ENCODE measurements around the gene CHST15. TPM values are rescaled to one million over a fixed set of nuclear protein-coding genes. Genes with fewer than 3 reads are reported as not detected.
A peak's percentile ranks its signal among the peaks of the same experiment; 100 is the strongest.

The CHST15 gene
- total RNA-seq, 1 experiment from 2014 or later, result 2.4 TPM

DNA sequence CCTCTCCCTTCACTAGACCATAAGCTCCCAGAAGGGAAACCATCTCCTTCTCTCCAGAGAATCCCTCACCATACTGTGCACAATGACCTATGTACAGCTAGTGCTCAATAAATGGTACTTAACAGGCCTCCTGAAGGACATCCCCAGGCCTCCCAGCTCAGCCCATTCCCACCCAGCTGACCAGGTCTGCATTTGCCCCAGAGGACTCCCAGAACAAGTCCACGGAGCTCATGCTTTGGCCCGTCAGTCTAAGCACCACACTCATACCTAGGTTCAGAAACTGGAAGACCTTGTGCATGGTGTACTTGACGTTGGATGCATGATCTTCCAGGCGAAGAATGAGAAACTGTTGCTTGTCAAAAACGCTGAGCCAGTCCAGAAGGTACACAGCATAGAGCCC lies 81.3 kb downstream of the CHST15 start:
- no peak for DNase-seq (ENCODE audit: low spot score)

GRCh38 chr10:124011464-124011863 lies 81.9 kb downstream of the CHST15 start:
- no peak for DNase-seq (ENCODE audit: low spot score)

GRCh38 chr10:124010563-124011131 lies 82.8 kb downstream of the CHST15 start:
- no peak for DNase-seq (ENCODE audit: low spot score)

GRCh38 chr10:124010024-124010423 lies 83.4 kb downstream of the CHST15 start:
- DNase-seq (ENCODE audit: low spot score), result no peak

DNA sequence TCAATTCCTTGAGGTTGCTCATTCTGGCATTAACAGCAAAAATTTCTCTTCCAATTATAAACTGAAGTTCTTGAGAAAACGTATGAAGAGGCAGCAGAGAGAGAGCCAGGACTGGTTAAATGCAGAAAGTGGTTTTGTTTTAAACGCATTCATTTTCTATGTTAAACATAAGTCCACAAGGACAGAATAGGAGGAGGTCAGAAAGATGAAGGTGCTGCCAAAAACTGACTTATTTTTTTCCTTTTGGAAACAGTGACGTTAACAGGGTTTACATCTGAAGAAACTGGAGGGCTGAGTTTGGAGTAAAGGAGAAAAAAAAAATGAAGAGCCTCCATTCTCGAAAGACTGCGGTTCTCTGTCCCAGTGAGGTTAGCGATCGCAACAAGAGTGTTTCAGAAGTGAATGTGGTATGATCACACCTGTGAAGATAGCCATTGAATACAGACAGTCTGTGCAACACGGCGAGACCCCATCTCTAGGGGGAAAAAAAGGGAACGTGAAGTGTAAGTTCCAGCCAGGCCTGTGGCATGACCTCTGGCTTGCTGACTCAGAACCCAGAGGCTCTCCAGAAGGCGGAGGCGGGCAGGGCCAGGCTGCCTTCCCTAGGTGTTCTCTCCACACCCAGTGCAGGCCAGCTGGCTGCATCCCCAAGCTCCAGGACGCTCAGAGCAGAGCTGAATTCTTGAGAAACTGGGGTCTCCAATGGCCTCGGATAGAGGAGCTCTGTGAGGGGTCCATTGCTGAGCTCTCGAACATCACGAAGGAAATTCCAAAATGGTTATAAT lies 84.0 kb downstream of the CHST15 start:
- DNase-seq (ENCODE audit: low spot score), result no peak

DNA sequence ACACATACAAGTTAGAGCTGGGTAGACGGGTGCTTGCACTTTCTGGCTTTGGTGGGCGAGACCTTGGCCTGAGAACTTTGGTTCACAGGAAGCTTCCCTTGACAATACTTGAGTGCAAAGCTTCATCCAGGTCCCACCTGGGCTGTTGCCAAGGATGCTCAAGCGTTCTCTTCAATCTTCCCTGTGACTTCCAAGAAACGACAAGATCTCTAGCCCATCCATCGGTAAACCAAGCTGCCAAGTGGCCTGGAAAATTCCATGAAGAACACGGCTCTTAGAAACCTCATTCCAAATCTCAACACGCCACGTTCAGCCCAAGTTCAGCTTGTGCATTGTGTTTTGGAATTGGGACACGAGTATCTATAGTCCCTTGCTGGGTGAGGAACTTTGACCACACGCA lies 84.7 kb downstream of the CHST15 start:
- DNase-seq (ENCODE audit: low spot score), result no peak

DNA sequence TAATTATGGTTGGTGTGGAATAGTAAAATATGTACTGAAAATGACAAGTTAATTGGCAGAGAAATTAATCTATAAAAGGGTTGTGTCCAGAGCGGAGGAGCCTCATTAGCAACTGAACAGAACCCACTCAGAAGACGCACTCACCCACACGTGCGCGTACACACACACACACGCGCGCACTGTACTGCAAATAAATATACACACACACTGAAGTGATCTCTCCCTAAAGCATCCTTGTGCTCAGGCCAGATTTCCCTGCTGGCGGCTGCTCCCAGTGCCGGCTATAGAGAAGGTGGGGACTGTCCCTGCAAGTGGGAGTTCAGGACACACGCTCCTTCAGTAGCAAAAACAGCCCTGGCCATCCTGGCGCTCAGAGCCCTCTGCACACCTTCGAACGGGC lies 85.2 kb downstream of the CHST15 start:
- no peak for DNase-seq (ENCODE audit: low spot score)

DNA sequence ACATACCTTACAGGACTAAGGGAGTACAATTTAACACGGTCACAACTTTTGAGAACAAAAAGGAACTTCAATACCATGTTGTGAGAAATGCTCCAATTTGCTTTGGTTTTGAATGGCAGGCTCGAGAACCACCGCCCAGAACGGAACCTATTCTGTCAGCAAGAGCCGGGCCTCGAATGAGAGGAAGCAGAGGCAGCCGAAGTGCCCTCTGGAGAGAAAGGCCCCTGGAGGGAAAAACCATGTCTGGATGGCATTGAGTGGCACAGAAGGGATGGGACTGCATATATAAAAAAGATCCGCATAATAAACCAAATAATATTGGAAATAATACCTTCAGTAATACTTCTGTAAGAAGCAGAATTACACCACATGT lies 85.6 kb downstream of the CHST15 start:
- no peak for DNase-seq (ENCODE audit: low spot score)

DNA sequence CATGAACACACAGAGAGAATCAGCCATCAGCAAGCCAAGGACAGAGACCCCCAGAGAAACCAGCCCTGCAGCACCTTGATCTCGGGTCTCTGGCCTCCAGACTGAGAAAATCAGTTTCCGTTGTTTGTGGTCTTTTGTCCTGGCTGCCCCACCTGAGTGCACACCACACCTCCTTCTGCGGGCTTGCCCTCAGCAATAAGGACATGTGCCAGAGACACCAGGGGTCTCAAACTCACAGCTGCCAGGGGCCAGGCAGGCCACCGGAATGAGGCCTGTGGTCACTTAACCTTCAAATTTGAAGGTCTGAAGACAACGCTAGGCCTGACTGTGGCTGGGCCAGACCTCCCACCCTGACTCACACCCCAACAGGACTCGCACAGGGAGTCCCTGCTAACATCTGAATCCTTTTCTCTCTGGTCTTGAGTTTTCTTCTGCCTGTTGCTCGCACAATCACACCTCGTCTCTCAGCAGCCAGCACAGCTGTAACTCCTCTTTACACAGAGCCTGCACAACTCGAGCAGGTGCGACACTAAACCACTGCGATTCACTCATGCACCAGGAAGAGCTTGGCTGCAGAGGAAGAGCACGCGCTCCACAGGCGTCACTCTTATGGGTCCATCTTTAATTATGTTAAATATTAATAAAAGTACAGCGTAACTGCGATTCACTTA lies 86.2 kb downstream of the CHST15 start:
- no peak for DNase-seq (ENCODE audit: low spot score)

DNA sequence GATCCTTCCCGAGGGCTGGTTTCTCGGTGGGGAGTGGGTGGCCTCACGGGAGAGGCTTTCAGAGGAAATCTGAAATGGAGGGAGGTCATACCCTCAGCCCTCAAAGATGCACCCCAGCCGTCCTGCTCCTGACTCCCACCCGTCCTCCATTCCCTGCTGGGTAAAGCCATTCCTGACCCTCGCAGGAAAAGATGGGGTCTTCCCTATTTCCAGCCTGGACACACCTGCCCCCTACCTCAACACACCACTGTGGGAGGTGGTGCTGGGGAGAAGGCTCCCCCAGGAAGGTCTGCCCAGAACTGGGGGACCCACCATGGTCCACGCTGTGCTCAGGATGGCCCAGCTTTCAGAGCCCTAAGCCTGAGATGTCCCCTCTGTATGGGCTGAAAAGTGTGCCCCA lies 86.9 kb downstream of the CHST15 start:
- no peak for DNase-seq (ENCODE audit: low spot score)

- peak; percentile 16 for DNase-seq (ENCODE audit: low spot score)
Observed at GRCh38 chr10:124005991-124006392, 87.4 kb downstream of the CHST15 start.

- DNase-seq (ENCODE audit: low spot score), result no peak
Observed at GRCh38 chr10:124005091-124005490, 88.3 kb downstream of the CHST15 start.

DNA sequence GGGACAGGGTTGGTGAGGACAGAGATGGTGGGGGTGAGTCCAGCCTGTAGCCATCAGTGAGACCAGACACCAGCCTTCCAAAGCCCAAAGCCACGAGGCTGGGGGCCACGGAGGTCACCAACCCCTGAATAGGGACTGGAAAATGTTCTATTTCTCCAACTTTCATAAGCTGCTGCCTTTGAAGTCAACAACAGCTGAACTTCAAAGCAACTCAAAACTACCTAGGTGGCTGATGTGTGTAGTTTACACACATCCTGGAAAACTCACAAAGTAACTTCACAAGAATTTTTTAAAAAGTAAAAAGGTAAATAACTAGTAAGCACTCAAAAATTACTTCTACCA lies 88.8 kb downstream of the CHST15 start:
- DNase-seq (ENCODE audit: low spot score), result no peak

DNA sequence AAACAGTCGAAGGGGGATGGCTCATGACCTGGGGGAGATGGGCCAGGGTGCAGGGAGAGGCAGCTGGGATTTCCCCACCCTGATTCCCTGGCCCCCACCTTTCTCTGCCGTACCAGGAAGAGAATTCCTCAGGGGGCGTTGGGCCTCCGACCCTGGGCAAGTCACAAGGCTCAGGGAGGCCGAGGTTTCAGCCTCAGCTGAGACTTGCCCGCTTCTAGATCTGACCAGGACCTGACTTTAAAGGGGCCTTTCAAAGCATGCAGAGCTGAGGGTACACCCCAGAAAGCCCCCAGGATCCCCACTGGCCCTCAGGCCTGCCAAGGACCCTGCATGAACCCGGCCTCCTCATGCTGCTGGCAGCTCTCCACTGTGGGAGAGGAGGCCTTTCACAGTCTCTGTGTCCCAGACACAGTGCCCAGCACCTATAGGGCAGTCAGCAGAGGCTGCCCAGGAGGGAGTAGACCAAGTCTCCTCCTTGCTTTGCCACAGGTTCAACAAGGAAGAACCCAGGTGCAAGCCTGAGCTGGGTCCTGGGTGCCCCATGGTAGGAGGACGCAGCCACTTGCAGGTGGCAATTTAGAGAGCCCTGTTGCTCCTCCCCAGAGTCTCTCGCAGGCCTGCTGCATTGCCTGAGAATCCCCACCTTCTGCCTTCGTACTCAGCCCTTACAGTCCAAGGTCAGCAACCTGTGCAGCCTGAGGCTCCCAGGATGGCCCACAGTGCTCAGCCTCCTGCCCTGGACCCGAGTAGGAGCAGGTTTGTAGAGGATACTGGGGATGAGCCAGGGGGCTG lies 89.3 kb downstream of the CHST15 start:
- DNase-seq (ENCODE audit: low spot score), result no peak

GRCh38 chr10:124003481-124003870 lies 89.9 kb downstream of the CHST15 start:
- no peak for DNase-seq (ENCODE audit: low spot score)

DNA sequence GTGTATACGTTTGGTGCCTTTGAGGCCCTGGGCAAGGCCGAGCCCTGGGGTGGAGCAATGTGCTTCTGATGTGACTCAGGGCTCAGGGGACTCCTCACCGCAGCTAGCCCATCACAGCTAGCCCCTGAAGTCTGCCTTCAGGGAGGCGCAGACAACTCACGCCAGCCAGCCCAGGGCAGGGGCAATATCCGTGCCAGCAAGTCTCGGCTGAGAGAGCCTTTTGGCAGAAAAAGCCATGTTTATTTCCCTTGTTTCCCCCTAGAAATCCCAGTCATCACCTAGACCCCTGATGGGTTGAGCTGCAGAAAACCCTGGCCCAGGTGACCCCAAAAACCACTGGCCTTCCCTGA lies 90.4 kb downstream of the CHST15 start:
- no peak for DNase-seq (ENCODE audit: low spot score)

DNA sequence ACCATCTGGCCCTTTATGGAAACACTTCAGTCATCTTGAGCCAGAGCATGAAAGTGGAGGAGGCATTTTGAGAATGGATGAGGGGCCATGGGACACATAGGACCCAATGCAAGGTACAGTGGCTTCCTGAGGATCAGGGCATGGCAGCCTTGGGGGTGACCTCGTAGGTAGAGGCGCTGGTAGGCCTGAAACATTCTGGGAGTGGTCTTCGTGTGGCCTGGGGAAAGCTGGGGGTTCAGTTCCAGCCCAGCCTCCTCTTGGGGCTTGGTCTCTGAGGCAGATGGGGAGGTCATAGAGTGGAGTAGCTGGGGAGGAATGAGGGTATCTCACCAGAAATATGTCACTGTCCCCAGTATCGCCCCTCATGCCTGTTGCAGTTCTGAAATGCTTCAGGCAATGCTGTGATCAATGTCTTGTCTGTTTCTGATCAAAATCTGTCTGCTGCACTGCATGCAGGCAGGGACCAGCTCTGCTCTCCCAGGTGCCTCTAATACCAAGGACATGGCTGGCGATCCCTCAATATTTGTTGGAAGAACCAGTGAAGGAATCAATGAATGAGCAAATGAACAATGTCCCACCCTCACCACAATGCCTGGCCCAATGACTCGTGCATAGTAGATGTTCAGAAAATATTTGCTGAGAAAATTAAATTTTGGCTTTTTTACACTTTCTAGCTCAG lies 90.9 kb downstream of the CHST15 start:
- no peak for DNase-seq (ENCODE audit: low spot score)

GRCh38 chr10:124001391-124002148 lies 91.8 kb downstream of the CHST15 start:
- no peak for DNase-seq (ENCODE audit: low spot score)

- DNase-seq (ENCODE audit: low spot score), result peak; percentile 31
Observed at GRCh38 chr10:124000792-124001201, 92.6 kb downstream of the CHST15 start.

GRCh38 chr10:123999956-124000615 lies 93.3 kb downstream of the CHST15 start:
- no peak for DNase-seq (ENCODE audit: low spot score)

- no peak for DNase-seq (ENCODE audit: low spot score)
Observed at GRCh38 chr10:123999261-123999660, 94.1 kb downstream of the CHST15 start.
